GM18508 (cell line): ENCODE results near the gene RHBDF2.

Experiments used
- ATAC-seq: cut with Tn5 transposase; IDR thresholded peaks from one replicate; pipeline ENCODE4 v1.9.1; 2021; ENCODE audit warnings: moderate number of reproducible peaks; ENCODE audit not compliant: insufficient read depth, unreplicated experiment

RHBDF2 gene

DNA sequence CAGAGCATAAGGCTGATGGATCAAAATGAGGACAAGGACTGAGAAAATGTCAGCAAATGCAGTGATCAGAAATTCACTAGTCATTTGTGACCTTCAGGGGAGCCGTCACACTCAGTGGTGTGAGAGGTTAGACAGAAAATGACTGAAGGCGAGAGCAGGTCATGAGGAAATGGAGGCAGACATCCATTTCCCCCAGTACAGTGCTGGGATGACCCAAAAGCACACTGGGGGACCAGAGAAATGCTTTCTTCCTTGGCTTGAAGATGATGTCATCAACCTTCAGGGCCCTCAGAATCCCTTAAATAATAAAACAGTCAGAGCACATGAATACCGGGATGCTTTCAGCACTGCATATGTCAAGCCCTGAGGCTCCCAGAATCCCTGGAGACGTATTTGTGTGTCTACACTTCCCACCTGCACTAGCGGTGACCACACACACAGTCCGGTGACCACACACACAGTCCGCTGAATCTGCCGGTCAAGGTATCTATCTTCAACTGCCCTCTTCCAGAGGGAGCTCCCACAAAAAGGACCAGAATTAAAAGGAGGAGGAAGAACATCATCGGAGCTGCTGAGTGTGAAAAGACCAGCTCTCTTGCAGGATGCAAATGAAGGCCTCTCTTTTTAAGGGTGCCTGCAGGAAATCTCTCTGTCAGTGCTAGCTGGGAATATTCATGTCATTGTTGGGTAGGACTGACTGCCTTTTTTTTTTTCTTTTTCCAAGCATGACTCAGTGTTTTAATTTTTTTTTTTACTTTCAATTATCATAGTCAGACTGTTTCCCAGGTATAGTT, 56.5 kb downstream of the RHBDF2 start:
- no peak for ATAC-seq

DNA sequence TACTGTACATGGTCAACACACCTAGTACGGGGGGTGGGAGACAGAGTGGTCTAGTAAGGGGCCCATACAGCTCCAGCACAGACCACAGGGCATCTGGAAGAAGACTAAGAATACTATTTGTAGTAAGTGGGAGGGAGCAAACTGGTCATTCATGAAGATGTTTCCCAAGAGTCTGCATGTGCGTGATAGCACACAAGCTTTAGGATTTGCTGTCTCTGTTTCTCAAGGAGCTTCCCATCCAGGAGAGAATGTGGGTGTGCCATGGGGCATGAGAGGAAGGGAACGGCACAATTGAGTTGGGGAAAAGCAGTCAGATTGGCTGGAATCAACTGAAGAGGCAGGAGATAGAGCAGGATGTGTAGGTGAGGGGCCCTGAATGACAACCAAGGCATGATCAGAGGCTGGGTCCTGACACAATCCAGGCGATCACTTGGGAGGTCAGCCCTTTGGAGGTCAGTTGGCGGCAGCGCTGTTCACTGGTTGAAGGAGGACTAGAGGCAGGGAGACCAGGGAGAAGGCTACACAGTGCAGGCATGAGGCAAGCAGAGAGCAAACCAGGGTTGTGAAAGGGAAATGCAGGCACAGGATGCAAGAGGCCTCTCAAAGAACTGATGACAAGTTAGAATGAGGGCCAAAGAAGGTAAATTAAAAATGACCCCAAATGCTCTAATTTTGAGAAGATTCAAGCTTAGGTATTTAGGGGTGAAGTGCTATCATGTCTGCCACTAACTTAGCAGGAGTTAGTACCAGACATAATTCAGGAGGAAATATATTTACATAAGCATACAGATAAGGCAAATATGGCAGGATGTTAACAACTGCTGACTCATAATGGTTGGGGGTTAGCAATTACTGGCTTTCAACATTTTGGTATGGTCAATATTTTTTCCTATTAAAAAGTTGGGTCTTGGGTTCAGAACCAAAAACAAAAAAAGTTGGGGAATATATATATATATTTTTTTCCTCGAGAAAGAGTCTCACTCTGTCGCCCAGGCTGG, 58.6 kb downstream of the RHBDF2 start:
- ATAC-seq: no peak

DNA sequence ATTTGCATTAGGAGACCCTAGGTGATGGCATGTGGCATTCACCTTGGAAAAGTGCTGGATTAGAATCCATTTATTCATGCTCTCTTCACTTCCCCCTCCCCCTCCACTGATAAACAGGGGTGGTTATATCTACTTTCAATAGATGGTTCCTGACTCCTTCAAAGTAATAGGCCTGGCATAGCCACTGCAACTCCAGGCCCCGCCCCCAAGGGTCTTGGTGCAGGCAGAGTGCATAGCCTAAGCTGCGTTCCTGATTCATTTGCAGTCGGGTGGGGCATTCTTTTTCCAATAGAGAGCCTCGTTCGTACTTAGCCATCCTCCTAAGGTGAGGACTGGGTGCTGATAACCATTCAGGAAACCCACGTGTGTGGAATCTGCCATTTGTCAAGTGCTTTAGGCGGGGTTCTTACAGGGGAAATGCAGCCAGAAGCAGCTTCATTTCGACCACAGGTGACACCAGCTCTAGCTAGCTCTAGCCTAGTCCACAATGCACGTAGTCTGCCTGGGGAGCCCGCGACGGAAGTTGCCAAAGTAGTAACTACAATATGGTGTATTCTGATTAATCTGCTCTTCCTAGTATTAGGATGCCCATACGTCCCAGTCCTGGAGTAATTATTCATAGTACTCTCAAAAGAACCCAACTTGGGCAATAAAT, 59.4 kb downstream of the RHBDF2 start:
- ATAC-seq: no peak

DNA sequence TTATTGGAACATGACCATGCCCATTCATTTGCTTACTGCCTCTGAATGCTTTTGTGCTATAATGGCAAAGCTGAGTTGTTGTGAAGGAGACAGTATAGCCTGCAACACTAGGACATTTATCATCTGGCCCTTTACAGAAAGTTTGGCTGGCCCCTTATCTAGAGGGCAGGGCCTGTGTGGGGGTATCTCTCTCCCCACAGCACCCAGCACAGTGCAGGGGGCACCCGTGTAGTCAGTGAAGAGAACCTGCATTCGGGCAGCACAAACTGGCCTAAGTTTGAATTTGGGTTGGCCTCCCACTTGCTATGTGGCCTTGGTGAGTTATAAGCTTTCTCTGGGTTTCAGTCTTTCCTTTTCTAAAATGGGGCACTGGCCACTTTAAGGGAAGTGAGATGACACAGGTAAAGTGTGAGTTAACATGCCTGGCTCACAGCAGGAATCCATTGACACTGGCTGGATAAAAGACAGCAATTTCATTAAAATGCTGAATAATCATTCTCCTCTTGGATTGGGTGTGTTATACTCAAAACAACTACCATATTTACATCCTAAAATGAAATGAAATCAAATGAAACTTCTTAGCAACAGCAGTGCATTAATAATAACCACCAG, 60.4 kb downstream of the RHBDF2 start:
- no peak for ATAC-seq

DNA sequence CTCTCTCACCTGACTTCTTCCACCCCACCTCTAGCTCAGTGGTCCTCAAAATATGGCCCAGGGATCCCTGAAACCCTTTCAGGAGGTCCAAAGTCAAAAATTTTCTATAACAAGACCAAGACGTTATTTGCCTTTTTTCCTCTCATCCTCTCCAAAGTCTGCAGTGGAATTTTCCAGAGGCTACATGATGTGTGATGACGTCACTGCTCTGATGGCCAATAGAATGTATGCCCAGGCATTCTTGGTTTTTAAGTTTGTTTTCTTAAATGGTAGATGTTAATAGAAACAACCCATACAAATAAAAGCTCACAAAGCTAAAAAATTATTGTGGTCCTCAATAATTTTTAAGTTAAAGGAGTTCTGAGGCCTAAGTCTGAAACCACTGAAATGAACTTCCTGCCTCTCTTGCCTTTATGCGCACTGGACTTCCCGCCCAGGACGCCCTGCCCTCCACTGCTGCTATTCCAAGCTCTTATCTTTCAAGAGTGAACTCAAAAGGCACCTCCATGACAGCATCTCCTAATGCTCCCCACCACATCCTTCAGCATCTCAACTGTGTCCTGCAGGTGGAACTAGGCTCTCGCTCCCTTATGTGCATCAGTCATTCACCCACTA, 61.8 kb downstream of the RHBDF2 start:
- no peak for ATAC-seq

DNA sequence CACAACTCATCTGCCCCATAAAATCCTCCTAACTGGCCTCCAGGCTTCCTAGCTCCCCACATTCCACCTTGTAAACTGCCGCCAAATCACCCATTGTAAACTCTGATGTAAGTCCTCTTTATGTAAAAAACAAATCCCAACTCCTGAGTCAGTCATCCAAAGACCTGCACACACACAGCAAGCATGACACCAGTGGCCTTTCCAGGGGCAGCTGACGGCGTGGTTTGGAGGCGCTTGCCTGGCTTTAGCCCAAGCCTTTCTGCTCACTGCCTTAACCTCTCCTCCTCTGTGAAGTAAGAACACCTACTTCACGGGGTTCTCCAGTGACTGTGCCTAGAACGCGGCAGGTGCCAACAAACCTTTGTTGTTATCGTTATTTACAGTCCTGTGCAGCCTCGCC, 62.3 kb downstream of the RHBDF2 start:
- ATAC-seq: no peak

DNA sequence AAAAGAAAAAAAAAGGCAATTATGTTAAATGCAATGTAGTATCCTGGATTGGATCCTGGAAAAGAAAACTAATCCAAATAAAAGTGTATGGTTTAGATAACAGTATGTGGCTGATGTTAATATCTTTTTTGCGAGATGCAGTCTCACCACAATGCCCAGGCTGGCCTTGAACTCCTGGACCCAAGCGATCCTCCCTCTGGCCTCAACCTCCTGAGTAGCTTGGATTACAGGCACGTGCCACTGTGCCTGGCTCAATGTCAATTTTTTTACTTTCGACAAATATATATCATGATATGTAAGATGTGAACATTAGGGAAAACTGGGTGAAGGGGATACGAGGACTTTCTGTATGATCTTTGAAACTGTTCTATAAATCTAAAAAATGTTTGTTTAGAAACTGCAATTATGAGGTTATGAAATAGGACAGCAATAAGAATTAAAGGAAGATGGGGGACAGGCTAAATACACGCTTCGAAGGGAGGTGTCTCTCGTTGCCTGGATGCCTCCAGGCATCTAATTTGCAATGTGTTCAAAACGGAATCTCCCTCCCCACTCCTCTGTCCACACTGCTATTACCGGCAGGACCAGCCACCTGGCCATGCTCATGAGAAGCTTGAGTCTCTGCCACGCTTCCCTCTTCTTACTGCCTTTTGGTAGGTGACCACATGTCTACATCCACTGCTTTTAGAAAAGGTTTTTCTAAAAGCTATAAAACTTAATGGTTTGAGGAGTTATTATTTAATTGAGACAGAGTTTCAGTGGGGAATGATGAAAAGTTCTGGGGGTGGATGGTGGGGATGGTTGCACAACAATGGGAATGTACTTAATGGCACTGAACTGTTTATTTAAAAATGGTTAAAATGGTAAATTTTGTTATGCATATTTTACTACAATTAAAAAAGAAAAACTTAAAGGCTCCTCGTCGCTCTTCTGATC, 63.5 kb downstream of the RHBDF2 start:
- no peak for ATAC-seq

DNA sequence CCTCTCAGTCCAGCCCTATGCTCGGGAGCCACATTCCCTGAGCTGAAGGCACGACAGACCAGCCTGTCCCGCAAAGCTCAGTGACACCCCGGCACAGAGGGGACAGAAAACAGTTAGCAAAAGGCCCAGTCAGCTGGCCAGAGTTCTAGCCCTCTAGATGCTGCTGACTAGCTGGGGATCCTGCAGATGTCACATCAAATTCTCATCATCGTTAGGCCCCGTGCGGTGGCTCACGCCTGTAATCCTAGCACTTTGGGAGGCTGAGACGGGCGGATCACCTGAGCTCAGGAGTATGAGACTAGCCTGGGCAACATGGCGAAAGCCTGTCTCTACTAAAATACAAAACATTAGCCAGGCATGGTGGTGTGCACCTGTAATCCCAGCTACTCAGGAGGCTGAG, 65.5 kb downstream of the RHBDF2 start:
- ATAC-seq: no peak

DNA sequence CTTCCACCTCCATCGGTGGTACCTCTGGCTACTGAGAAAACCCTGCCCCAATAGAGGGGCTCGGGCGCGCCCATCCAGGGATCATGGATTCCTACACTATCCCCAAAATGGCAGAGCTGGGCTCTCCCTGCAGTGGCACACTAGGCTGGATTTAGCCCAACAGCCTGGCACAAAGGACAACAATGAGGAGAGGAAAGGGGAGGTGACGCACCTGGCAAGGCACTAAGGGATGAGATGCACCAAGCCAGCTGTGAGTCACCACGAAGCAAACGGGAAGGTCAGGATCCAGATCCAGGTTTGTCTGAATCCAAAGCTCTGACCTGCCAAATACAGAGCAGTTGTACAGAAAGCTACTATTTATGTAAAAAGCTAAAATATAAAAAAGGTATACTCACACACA, 66.4 kb downstream of the RHBDF2 start:
- ATAC-seq: no peak

DNA sequence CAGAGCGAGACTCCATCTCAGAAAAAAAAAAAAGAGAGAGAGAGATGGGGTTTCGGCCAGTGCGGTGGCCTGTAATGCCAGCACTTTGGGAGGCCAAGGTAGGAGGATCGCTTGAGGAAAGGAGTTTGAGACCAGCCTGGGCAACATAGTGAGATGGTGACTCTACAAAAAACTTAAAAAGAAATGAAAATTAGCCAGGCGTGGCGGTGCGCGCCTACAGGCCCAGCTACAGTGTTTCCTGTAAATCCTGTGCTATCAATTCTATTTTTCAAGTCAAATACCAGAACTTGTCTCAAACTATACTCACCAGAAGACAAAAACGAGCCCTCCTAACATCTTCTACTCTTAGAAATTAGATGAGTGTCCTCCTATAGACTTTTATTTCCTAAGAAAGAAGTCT, 67.5 kb downstream of the RHBDF2 start:
- no peak for ATAC-seq

DNA sequence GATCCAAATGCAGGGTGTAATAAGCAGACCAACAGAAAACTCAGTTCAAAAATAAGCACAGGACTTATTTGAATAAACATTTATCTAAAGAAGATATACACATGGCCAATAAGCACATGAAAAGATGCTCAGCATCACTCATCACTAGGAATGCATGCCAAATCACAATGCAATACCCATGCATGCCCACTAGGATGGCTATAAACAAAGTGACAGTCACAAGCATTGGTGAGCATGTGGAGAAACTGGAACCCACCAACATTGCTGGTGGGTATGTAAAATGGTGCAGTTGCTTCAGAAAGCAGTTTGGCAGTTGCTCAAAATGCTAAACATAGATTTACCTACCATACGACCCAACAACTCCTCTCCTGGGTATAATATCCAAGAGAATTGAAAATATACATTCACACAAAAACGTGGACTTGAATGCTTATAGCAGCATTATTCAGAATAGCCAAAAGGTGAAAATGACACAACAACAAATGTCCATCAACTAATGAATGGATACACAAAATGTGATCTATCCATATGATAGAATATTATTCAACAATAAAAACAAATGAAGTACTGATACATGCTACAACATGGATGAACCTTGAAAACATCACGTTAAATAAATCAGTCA, 68.4 kb downstream of the RHBDF2 start:
- ATAC-seq: no peak

DNA sequence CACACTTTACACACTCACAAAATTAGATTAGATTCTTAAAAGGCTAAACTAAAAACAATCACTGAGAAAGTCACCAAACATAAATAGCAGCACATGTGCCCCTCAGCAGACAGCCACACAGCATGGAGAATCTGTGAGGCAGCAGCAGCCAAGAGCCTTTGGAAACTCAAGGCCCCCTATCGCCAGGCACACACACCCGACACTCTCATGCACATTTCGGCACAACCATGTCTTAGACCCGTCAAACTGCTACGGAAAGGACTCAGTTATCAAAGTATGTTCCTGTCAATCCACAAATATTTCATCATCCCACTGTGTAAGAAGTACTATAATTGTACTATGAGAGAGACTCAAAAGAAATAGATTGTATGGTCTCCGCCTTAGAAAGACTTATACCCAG, 69.2 kb downstream of the RHBDF2 start:
- ATAC-seq: no peak

DNA sequence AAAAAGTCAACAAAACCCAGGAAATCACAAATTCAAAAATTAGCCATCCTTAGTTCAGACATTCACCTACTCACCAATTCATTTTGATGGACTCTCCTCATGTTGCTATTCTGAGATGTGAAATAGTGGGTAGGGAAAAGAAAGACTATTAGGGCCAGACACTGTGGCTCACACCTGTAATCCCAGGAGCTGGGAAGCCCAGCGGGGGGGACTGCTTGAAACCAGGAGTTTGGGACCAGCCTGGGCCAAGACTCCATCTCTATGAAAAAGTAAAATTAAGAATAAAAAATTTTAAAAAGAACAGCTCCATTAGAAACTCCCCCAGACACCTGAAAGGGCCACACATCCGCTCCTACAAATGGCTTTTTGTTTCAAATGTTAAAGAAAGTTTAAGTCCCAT, 69.7 kb downstream of the RHBDF2 start:
- ATAC-seq: no peak

DNA sequence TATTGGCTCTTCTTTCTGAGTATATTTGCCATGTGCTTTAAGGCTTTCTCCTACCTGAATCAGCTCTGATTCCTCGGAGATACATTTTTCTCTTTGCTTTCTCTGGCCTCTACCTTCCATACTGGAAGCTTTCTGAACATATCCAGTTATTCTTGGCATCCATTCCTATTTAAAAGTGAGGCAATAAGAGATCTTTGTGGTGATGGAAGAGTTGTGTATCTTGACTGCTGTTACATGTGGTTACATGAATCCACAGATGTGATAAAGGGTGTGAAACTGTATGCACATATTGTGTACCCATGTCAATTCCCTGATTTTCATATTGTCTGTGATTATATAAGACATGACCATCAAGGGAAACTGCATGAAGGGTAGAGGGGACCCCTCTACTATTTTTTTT, 72.7 kb downstream of the RHBDF2 start:
- ATAC-seq: no peak

DNA sequence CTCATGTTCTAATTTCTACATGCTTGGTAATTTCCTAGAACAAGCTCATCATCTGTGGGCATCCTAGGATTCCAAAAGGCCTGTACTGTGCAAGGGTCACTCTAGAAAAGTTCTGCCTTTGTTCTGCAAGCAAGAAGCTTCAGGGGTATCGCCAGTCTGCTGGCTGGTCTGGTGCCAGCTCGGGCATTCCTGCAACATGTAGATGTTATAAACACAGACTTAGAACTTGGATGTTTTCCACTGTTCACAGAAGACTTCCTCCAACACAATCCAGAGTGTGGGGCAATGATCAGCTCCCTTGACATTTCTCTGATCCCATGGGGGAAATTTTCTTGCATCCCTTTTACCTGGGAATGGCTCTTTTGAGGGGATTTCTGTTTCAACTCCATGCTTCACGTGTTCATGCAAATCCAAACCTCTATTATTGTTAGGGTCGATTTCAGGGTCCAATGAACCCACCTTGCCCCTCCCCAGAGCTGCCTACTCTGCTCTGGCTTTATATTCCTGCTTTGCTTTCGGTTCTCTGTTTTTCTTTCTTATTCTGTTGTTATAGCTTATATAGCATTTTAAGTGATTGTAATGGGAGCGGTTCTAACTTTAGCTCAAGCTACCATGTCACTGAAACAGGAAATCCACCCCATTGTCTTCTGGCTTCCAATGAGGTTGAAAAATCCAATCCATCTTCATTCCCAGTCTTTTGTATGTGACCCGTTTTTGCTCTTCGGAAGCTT, 73.6 kb downstream of the RHBDF2 start:
- no peak for ATAC-seq

DNA sequence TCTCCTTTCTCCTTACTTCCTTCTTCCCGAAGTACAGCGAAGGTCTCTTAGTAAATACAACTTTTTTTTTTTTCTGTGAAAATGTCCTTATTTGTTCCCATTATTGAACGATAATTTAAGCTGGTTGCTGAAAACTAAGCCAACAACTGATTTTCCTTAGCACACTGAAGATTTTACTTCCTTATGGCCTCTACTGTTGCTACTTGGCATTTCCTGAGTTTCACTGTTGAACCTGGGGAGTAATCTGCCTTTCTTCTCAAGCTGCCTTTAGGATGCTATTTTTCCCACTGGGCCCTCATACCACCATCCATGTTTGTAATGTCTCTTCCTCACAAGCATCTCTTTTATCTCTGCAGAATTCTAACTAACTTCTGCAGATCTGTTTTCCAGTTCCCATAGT, 74.4 kb downstream of the RHBDF2 start:
- no peak for ATAC-seq

DNA sequence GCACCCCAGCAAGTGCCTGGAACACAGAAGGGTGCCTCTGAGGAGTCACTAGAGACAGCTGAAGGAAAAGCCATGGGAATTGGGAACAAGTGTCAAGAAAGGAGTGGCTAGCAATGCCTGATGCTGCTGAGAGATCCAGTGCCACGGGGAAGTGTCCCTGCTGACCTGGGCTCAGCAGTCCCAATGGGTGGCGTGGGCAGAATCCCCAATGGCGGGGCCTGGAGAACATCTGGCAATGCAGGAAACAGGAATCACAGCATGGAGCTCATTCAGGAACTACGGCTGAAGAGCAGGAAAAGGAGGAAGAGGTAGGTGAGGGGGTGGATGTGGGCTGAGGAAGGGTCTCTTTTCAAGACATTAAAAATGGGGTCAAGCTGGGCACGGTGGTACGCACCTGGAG, 78.4 kb downstream of the RHBDF2 start:
- no peak for ATAC-seq

DNA sequence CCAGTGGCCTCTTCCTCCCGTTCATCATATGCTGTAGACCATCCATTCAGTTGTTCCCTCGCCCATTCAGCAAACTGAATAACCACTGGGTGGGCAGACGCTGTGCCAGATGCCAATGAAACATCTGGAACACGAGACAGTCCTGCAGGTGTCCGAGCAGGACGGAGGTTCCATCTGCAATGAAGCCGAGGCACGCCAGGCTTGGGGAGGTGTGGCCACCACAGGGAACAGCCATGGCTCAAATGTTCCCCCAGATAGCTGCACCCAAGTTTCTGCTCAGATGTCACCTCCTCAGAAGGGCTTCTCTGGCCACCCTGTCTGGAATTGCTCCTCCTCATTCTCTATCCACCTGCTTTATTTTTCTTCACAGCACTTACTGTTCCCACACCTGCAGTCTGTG, 78.8 kb downstream of the RHBDF2 start:
- no peak for ATAC-seq
